Activated naive CD4-positive, alpha-beta T cell treated with anti-CD3 and anti-CD28 coated beads, Interleukin-2, amount 10 ng/mL, durations not matched to agents 7 days and 5 days (primary cell): Measurements from ENCODE around the gene LRRC2.
"Not testable (repeated sequence)": the region's sequence is repeated elsewhere in the genome, so short reads cannot be mapped to it uniquely, and the experiment has no call there.

Experiments used
- CTCF ChIA-PET: fragments of 350-600 bp; sonication (Branson Sonifier 250); formaldehyde crosslinking; loops from one replicate; lab custom pipeline; 2021; ENCODE audit warnings: antibody characterized with exemption; lab: Charles Lee
- DNase-seq: peaks from one replicate; pipeline ENCODE4 v3.0.0-alpha.2; 2020
- H3K27ac Mint-ChIP-seq: one replicate; pipeline ENCODE4 v1.8.0; 2021; ENCODE audit warnings: mild to moderate bottlenecking, moderate library complexity, mixed read lengths
- H3K27me3 Mint-ChIP-seq: one replicate; pipeline ENCODE4 v1.8.0; 2021; ENCODE audit warnings: mild to moderate bottlenecking, mixed read lengths
- H3K36me3 Mint-ChIP-seq: one replicate; pipeline ENCODE4 v1.8.0; 2021; ENCODE audit warnings: mixed read lengths
- H3K4me1 Mint-ChIP-seq: one replicate; pipeline ENCODE4 v1.8.0; 2021; ENCODE audit warnings: mixed read lengths
- H3K4me3 Mint-ChIP-seq: one replicate; pipeline ENCODE4 v1.8.0; 2021; ENCODE audit warnings: mild to moderate bottlenecking, moderate library complexity, mixed read lengths
- H3K9me3 Mint-ChIP-seq: one replicate; pipeline ENCODE4 v1.8.0; 2021; ENCODE audit warnings: mixed read lengths

Gene LRRC2

GRCh38 chr3:46593979-46594378 lies 27.9 kb upstream of the LRRC2 start:
- Mint-ChIP-seq H3K27me3 (peaks cover 51% of the 10 kb centered on the region), H3K27ac (no peak overlapping the region), H3K9me3 (no peaks in the 10 kb centered on the region), H3K4me1 (peaks cover 9% of the 10 kb centered on the region), H3K4me3 (no peak overlapping the region), H3K36me3 (no peaks in the 10 kb centered on the region)
- CTCF ChIA-PET = interaction anchor here (1.4 kb wide), 1 partner anchor 106 kb away, joined by 4 read pairs; no protein-coding TSS in a partner anchor
- DNase-seq = no peak

GRCh38 chr3:46593274-46593862 lies 27.3 kb upstream of the LRRC2 start:
- H3K4me3 Mint-ChIP-seq = no peak overlapping the region
- CTCF ChIA-PET = interaction anchor here (1.4 kb wide), 1 partner anchor 105 kb away, joined by 4 read pairs; no protein-coding TSS in a partner anchor
- DNase-seq = no peak

GRCh38 chr3:46587268-46587667 lies 21.2 kb upstream of the LRRC2 start:
- not testable (repeated sequence) for H3K4me3 Mint-ChIP-seq, H3K36me3 Mint-ChIP-seq, H3K9me3 Mint-ChIP-seq, DNase-seq, H3K27ac Mint-ChIP-seq
- Mint-ChIP-seq H3K27me3 (peaks cover 54% of the 10 kb centered on the region), H3K4me1 (peaks cover 26% of the 10 kb centered on the region)
- CTCF ChIA-PET = interaction anchor here (0.7 kb wide), 1 partner anchor 289 kb away, joined by 3 read pairs; no protein-coding TSS in a partner anchor

More at GRCh38 chr3:46593274-46593862, 27.3 kb upstream of the LRRC2 start:
- Mint-ChIP-seq H3K27me3 (peaks cover 48% of the 10 kb centered on the region), H3K27ac (no peak overlapping the region), H3K4me1 (peaks cover 13% of the 10 kb centered on the region), H3K9me3 (no peaks in the 10 kb centered on the region), H3K36me3 (no peaks in the 10 kb centered on the region)

- DNase-seq = no peak
- H3K9me3 Mint-ChIP-seq = no peaks in the 10 kb centered on the region
- H3K27me3 Mint-ChIP-seq = peaks cover 49% of the 10 kb centered on the region
- H3K4me1 Mint-ChIP-seq = peaks cover 26% of the 10 kb centered on the region
- H3K4me3 Mint-ChIP-seq = no peak overlapping the region
- CTCF ChIA-PET = interaction anchor here (0.7 to 2.1 kb wide), 2 partner anchors 98 to 289 kb away, joined by 3 to 8 read pairs; no protein-coding TSS in a partner anchor
- H3K27ac Mint-ChIP-seq = no peak overlapping the region
- no peaks in the 10 kb centered on the region for H3K36me3 Mint-ChIP-seq
Observed at GRCh38 chr3:46586738-46587246, 20.7 kb upstream of the LRRC2 start.

- H3K4me1 Mint-ChIP-seq = peaks cover 26% of the 10 kb centered on the region
- H3K4me3 Mint-ChIP-seq = no peak overlapping the region
- CTCF ChIA-PET = interaction anchor here (1.3 to 2.1 kb wide), 3 partner anchors 15 to 97 kb away, joined by 3 to 8 read pairs (median 3); no protein-coding TSS in a partner anchor
- H3K9me3 Mint-ChIP-seq = no peaks in the 10 kb centered on the region
- no peak overlapping the region for H3K27ac Mint-ChIP-seq
- H3K27me3 Mint-ChIP-seq = peaks cover 47% of the 10 kb centered on the region
- no peaks in the 10 kb centered on the region for H3K36me3 Mint-ChIP-seq
- DNase-seq = no peak
Observed at GRCh38 chr3:46585799-46586693, 19.9 kb upstream of the LRRC2 start.

GRCh38 chr3:46584598-46585467 lies 18.7 kb upstream of the LRRC2 start:
- no peak overlapping the region for H3K4me3 Mint-ChIP-seq
- peaks cover 56% of the 10 kb centered on the region for H3K27me3 Mint-ChIP-seq
- H3K36me3 Mint-ChIP-seq = no peaks in the 10 kb centered on the region
- no peak overlapping the region for H3K27ac Mint-ChIP-seq
- H3K4me1 Mint-ChIP-seq = peaks cover 24% of the 10 kb centered on the region
- no peaks in the 10 kb centered on the region for H3K9me3 Mint-ChIP-seq
- DNase-seq = no peak
- CTCF ChIA-PET = interaction anchor here (1.3 to 2.1 kb wide), 4 partner anchors 13 to 96 kb away, joined by 3 to 8 read pairs (median 4); no protein-coding TSS in a partner anchor

- peaks cover 49% of the 10 kb centered on the region for H3K27me3 Mint-ChIP-seq
- H3K36me3 Mint-ChIP-seq = no peaks in the 10 kb centered on the region
- H3K9me3 Mint-ChIP-seq = no peaks in the 10 kb centered on the region
- H3K4me3 Mint-ChIP-seq = no peak overlapping the region
- H3K27ac Mint-ChIP-seq = no peak overlapping the region
- CTCF ChIA-PET = no interaction called here
- no peak for DNase-seq
- peaks cover 8% of the 10 kb centered on the region for H3K4me1 Mint-ChIP-seq
Observed at GRCh38 chr3:46580675-46581074, 14.6 kb upstream of the LRRC2 start.

GRCh38 chr3:46579756-46580286 lies 13.7 kb upstream of the LRRC2 start:
- Mint-ChIP-seq H3K27ac (no peak overlapping the region), H3K27me3 (peaks cover 49% of the 10 kb centered on the region), H3K4me1 (peaks cover 8% of the 10 kb centered on the region), H3K4me3 (no peak overlapping the region), H3K9me3 (no peaks in the 10 kb centered on the region), H3K36me3 (no peaks in the 10 kb centered on the region)
- CTCF ChIA-PET = no interaction called here
- no peak for DNase-seq

- H3K27me3 Mint-ChIP-seq = peaks cover 43% of the 10 kb centered on the region
- no peak overlapping the region for H3K27ac Mint-ChIP-seq
- H3K4me1 Mint-ChIP-seq = peaks cover 8% of the 10 kb centered on the region
- DNase-seq = no peak
- H3K36me3 Mint-ChIP-seq = no peaks in the 10 kb centered on the region
- no peaks in the 10 kb centered on the region for H3K9me3 Mint-ChIP-seq
- CTCF ChIA-PET = no interaction called here
- H3K4me3 Mint-ChIP-seq = no peak overlapping the region
Observed at GRCh38 chr3:46578973-46579755, 13.1 kb upstream of the LRRC2 start.

GRCh38 chr3:46577580-46578249 lies 11.6 kb upstream of the LRRC2 start:
- H3K27ac Mint-ChIP-seq, H3K9me3 Mint-ChIP-seq, H3K36me3 Mint-ChIP-seq, H3K4me1 Mint-ChIP-seq, DNase-seq, H3K4me3 Mint-ChIP-seq: not testable (repeated sequence)
- H3K27me3 Mint-ChIP-seq = peaks cover 46% of the 10 kb centered on the region
- CTCF ChIA-PET = interaction anchor here (1.9 kb wide), 1 partner anchor 89 kb away, joined by 5 read pairs; no protein-coding TSS in a partner anchor

- Mint-ChIP-seq H3K9me3 (no peaks in the 10 kb centered on the region), H3K4me3 (no peak overlapping the region), H3K27ac (no peak overlapping the region), H3K36me3 (no peaks in the 10 kb centered on the region), H3K4me1 (peaks cover 8% of the 10 kb centered on the region), H3K27me3 (peaks cover 48% of the 10 kb centered on the region)
- CTCF ChIA-PET = interaction anchor here (1.9 kb wide), 1 partner anchor 88 kb away, joined by 5 read pairs; no protein-coding TSS in a partner anchor
- DNase-seq = no peak
Observed at GRCh38 chr3:46576879-46577278, 10.8 kb upstream of the LRRC2 start.

GRCh38 chr3:46576386-46576785 lies 10.3 kb upstream of the LRRC2 start:
- Mint-ChIP-seq H3K4me1 (peaks cover 8% of the 10 kb centered on the region), H3K27me3 (peaks cover 46% of the 10 kb centered on the region), H3K9me3 (no peaks in the 10 kb centered on the region), H3K27ac (no peak overlapping the region), H3K36me3 (no peaks in the 10 kb centered on the region), H3K4me3 (no peak overlapping the region)
- no peak for DNase-seq
- CTCF ChIA-PET = interaction anchor here (1.9 kb wide), 1 partner anchor 87 kb away, joined by 5 read pairs; no protein-coding TSS in a partner anchor
